HEK293 (cell line): ENCODE results near the gene APOLD1.

ENCODE experiments used
- CTCF ChIA-PET: fragments of 350-600 bp; formaldehyde crosslinking; extraction: SDS; loops from one replicate; lab custom pipeline; 2021; ENCODE audit warnings: antibody characterized with exemption; lab: Yijun Ruan, JAX
- POLR2A ChIA-PET: fragments of 300-600 bp; formaldehyde crosslinking; extraction: SDS; loops from one replicate; lab custom pipeline; 2020; ENCODE audit warnings: antibody characterized with exemption, inconsistent platforms; lab: Yijun Ruan, JAX
- H3K27ac ChIP-seq: fragments of 200-500 bp; sonication (Bioruptor generic); 2 replicates; pipeline ENCODE4 v1.5.1; 2014; ENCODE audit warnings: low read depth, low read length, control low read depth, inconsistent platforms; ENCODE audit errors: extremely low read depth
- H3K36me3 ChIP-seq, 2 experiments: fragments of 200-500 bp in 1 of 2; sonication (Bioruptor generic) in 1 of 2; 1 replicate in 1 of 2; 2 replicates in 1 of 2; pipeline ENCODE4 v1.5.1; 2014 to 2017; ENCODE audit warnings: inconsistent platforms in 2 of 2, low read length in 2 of 2; ENCODE audit not compliant: control insufficient read depth in 2 of 2, insufficient read depth in 1 of 2
- H3K4me1 ChIP-seq: fragments of 200-500 bp; sonication (Bioruptor generic); 2 replicates; pipeline ENCODE4 v1.5.1; 2014; ENCODE audit warnings: mild to moderate bottlenecking, low read length, inconsistent platforms; ENCODE audit not compliant: control insufficient read depth, insufficient read depth
- H3K4me3 ChIP-seq: 2 replicates; pipeline ENCODE4 v1.5.1; 2011; ENCODE audit warnings: low read depth, mild to moderate bottlenecking, control low read depth, low read length, moderate library complexity
- H3K9me3 ChIP-seq: fragments of 200-500 bp; sonication (Bioruptor generic); 2 replicates; pipeline ENCODE4 v1.5.1; 2014; ENCODE audit warnings: low read depth, low read length, inconsistent platforms; ENCODE audit not compliant: control insufficient read depth, insufficient read depth
- ATF2 ChIP-seq: fragments of 450-650 bp; formaldehyde crosslinking; IDR thresholded peaks from 2 replicates; pipeline ENCODE4 v1.5.1; 2016; ENCODE audit warnings: missing biosample characterization, missing genetic modification characterization, low read depth
- BCL11B ChIP-seq: fragments of 450-650 bp; formaldehyde crosslinking; IDR thresholded peaks from 2 replicates; pipeline ENCODE4 v1.5.1; 2016; ENCODE audit warnings: low read depth, missing biosample characterization, missing genetic modification characterization
- BCL6B ChIP-seq: fragments of 450-650 bp; formaldehyde crosslinking; IDR thresholded peaks from 2 replicates; pipeline ENCODE4 v1.5.1; 2017; ENCODE audit warnings: missing biosample characterization, missing genetic modification characterization
- GFI1B ChIP-seq: fragments of 450-650 bp; formaldehyde crosslinking; IDR thresholded peaks from 2 replicates; pipeline ENCODE4 v1.5.1; 2016; ENCODE audit warnings: missing biosample characterization, missing genetic modification characterization
- GLI2 ChIP-seq: fragments of 450-650 bp; formaldehyde crosslinking; IDR thresholded peaks from 2 replicates; pipeline ENCODE4; 2017; ENCODE audit warnings: missing biosample characterization, missing genetic modification characterization, low read depth, borderline replicate concordance
- HOXD13 ChIP-seq: sonication (generic); formaldehyde crosslinking; IDR thresholded peaks from 2 replicates; pipeline ENCODE4 v1.8.0; 2022; ENCODE audit warnings: missing genetic modification reagents, borderline replicate concordance
- KLF8 ChIP-seq: fragments of 450-650 bp; formaldehyde crosslinking; IDR thresholded peaks from 2 replicates; pipeline ENCODE4 v1.5.1; 2016; ENCODE audit warnings: missing biosample characterization, missing genetic modification characterization
- MYNN ChIP-seq: fragments of 450-650 bp; formaldehyde crosslinking; IDR thresholded peaks from 2 replicates; pipeline ENCODE4 v1.5.1; 2016; ENCODE audit warnings: missing biosample characterization, missing genetic modification characterization, borderline replicate concordance
- PRDM10 ChIP-seq: fragments of 450-650 bp; formaldehyde crosslinking; IDR thresholded peaks from 2 replicates; pipeline ENCODE4 v1.5.1; 2016; ENCODE audit warnings: missing biosample characterization, missing genetic modification characterization
- REPIN1 ChIP-seq: fragments of 450-650 bp; formaldehyde crosslinking; IDR thresholded peaks from 2 replicates; pipeline ENCODE4 v1.5.1; 2017; ENCODE audit warnings: missing biosample characterization, missing genetic modification characterization, low read depth
- TCF7L2 ChIP-seq: IDR thresholded peaks from 2 replicates; pipeline ENCODE4 v1.6.1; 2011; ENCODE audit warnings: low read depth, mild to moderate bottlenecking, inconsistent platforms, low read length, moderate library complexity, borderline replicate concordance
- ZBTB17 ChIP-seq: fragments of 450-650 bp; formaldehyde crosslinking; IDR thresholded peaks from 2 replicates; pipeline ENCODE4 v1.5.1; 2016; ENCODE audit warnings: missing biosample characterization, missing genetic modification characterization
- ZBTB21 ChIP-seq: fragments of 450-650 bp; formaldehyde crosslinking; IDR thresholded peaks from 2 replicates; pipeline ENCODE4 v1.5.1; 2017; ENCODE audit warnings: missing biosample characterization, missing genetic modification characterization
- ZNF184 ChIP-seq: fragments of 450-650 bp; IDR thresholded peaks from 2 replicates; pipeline ENCODE4 v1.5.1; 2018; ENCODE audit warnings: missing biosample characterization, mild to moderate bottlenecking, missing genetic modification characterization
- ZNF549 ChIP-seq: fragments of 450-650 bp; IDR thresholded peaks from 2 replicates; pipeline ENCODE4 v1.5.1; 2018; ENCODE audit warnings: missing biosample characterization, missing genetic modification characterization, mild to moderate bottlenecking, inconsistent platforms, moderate library complexity
- ZNF571 ChIP-seq: fragments of 450-650 bp; formaldehyde crosslinking; IDR thresholded peaks from 2 replicates; pipeline ENCODE4 v1.5.0; 2017; ENCODE audit warnings: missing biosample characterization, missing genetic modification characterization
- ZNF621 ChIP-seq: fragments of 450-650 bp; formaldehyde crosslinking; IDR thresholded peaks from 2 replicates; pipeline ENCODE4 v1.5.1; 2017; ENCODE audit warnings: missing biosample characterization, missing genetic modification characterization
- ZNF629 ChIP-seq: fragments of 450-650 bp; formaldehyde crosslinking; IDR thresholded peaks from 2 replicates; pipeline ENCODE4 v1.5.1; 2017; ENCODE audit warnings: missing biosample characterization, missing genetic modification characterization
- ZNF645 ChIP-seq: fragments of 450-650 bp; formaldehyde crosslinking; IDR thresholded peaks from 2 replicates; pipeline ENCODE4; 2016; ENCODE audit warnings: missing biosample characterization, missing genetic modification characterization
- ZNF692 ChIP-seq: fragments of 450-650 bp; formaldehyde crosslinking; IDR thresholded peaks from 2 replicates; pipeline ENCODE4 v1.5.1; 2016; ENCODE audit warnings: missing biosample characterization, missing genetic modification characterization
- ZNF776 ChIP-seq: fragments of 450-650 bp; formaldehyde crosslinking; IDR thresholded peaks from 2 replicates; pipeline ENCODE4 v1.5.0; 2017; ENCODE audit warnings: missing biosample characterization, missing genetic modification characterization, borderline replicate concordance
- ZNF785 ChIP-seq: fragments of 450-650 bp; formaldehyde crosslinking; IDR thresholded peaks from 2 replicates; pipeline ENCODE4 v1.5.1; 2016; ENCODE audit warnings: missing biosample characterization, missing genetic modification characterization
- ZNF792 ChIP-seq: fragments of 450-650 bp; formaldehyde crosslinking; IDR thresholded peaks from 2 replicates; pipeline ENCODE4 v1.5.1; 2016; ENCODE audit warnings: missing biosample characterization, missing genetic modification characterization
- ZNF830 ChIP-seq: fragments of 450-650 bp; IDR thresholded peaks from 2 replicates; pipeline ENCODE4 v1.5.0; 2018; ENCODE audit warnings: missing biosample characterization, missing genetic modification characterization, low read depth, mild to moderate bottlenecking, moderate library complexity
- ZNF843 ChIP-seq: fragments of 450-650 bp; formaldehyde crosslinking; IDR thresholded peaks from 2 replicates; pipeline ENCODE4 v1.5.1; 2016; ENCODE audit warnings: missing biosample characterization, missing genetic modification characterization
- ZXDB ChIP-seq: fragments of 450-650 bp; formaldehyde crosslinking; IDR thresholded peaks from 2 replicates; pipeline ENCODE4 v1.5.1; 2016; ENCODE audit warnings: missing biosample characterization, missing genetic modification characterization

The APOLD1 gene

GRCh38 chr12:12822886-12823285 lies 37.4 kb downstream of the APOLD1 start:
- Histone ChIP-seq H3K27ac (no peak overlapping the region), H3K4me3 (no peak overlapping the region), H3K4me1 (peaks cover 5% of the 10 kb centered on the region; the same call in 1 of the 2 replicates), H3K9me3 (no peaks in the 10 kb centered on the region), H3K36me3 (peaks cover 57 to 77% of the 10 kb centered on the region in 2 experiments)
- ChIA-PET CTCF (interaction anchor here (0.9 to 4.6 kb wide), 4 partner anchors 11 to 34 kb away, joined by 3 to 28 read pairs (median 6); no protein-coding TSS in a partner anchor), POLR2A (interaction anchor here (0.6 to 2.0 kb wide), 4 partner anchors 9 to 68 kb away, joined by 3 to 24 read pairs (median 8); partner anchors contain the start of gene GPRC5A)
- TF ChIP-seq GFI1B (tag by site-specific recombination) (no peak), PRDM10 (tag by site-specific recombination) (peak; percentile 41; the same call in 1 of the 2 replicates)

- CTCF ChIA-PET, result interaction anchor here (0.9 to 4.6 kb wide), 3 partner anchors 11 to 34 kb away, joined by 3 to 28 read pairs (median 8); no protein-coding TSS in a partner anchor
- Histone ChIP-seq H3K27ac (no peak overlapping the region), H3K4me1 (peaks cover 5% of the 10 kb centered on the region; the same call in 1 of the 2 replicates), H3K36me3 (peaks cover 61 to 79% of the 10 kb centered on the region in 2 experiments), H3K9me3 (no peaks in the 10 kb centered on the region), H3K4me3 (no peak overlapping the region)
- POLR2A ChIA-PET, result interaction anchor here (0.6 to 2.0 kb wide), 4 partner anchors 9 to 68 kb away, joined by 3 to 24 read pairs (median 8); partner anchors contain the start of gene GPRC5A
- TF ChIP-seq TCF7L2, result no peak
- no peak for TF ChIP-seq ZBTB21 (tag by site-specific recombination)
- no peak for TF ChIP-seq ZNF776
- peak; percentile 52; the same call in 1 of the 2 replicates for TF ChIP-seq KLF8
- peak; percentile 54; the same call in 1 of the 2 replicates for TF ChIP-seq ZNF843
- no peak for TF ChIP-seq MYNN (tag by site-specific recombination)
- TF ChIP-seq ZNF830, result no peak
- peak; percentile 56 for TF ChIP-seq ZNF692 (tag by site-specific recombination)
- TF ChIP-seq HOXD13, result peak; percentile 73; the same call in 1 of the 2 replicates
- TF ChIP-seq ZNF792 (tag by site-specific recombination), result no peak
- no peak for TF ChIP-seq REPIN1
- TF ChIP-seq ZNF645 (tag by site-specific recombination), result no peak
- TF ChIP-seq ZNF571 (tag by site-specific recombination), result no peak
- peak; percentile 64 for TF ChIP-seq ATF2 (tag by site-specific recombination)
- no peak for TF ChIP-seq ZNF785 (tag by site-specific recombination)
- no peak for TF ChIP-seq BCL6B (tag by site-specific recombination)
- TF ChIP-seq BCL11B (tag by site-specific recombination), result no peak
- TF ChIP-seq ZNF184 (tag by site-specific recombination), result no peak
- TF ChIP-seq ZNF621 (tag by site-specific recombination), result no peak
- TF ChIP-seq ZNF549 (tag by site-specific recombination), result no peak
- TF ChIP-seq GLI2 (tag by site-specific recombination), result no peak
- TF ChIP-seq ZNF629, result peak; percentile 91
- TF ChIP-seq ZBTB17 (tag by site-specific recombination), result peak; percentile 12; the same call in 1 of the 2 replicates
- TF ChIP-seq ZXDB (tag by site-specific recombination), result peak; percentile 92
These were observed 37.8 kb downstream of the APOLD1 start for GRCh38 chr12:12823300-12823699.
